Type B pancreatic cell (in vitro differentiated cells): ENCODE data around the gene NKX2-2. TPM values are rescaled to one million over a fixed set of nuclear protein-coding genes. Genes with fewer than 3 reads are reported as not detected.

Experiments
- DNase-seq: peaks from one replicate; pipeline ENCODE4 v3.0.0; 2021; ENCODE audit warnings: mixed read lengths; ENCODE audit not compliant: unreplicated experiment; ENCODE audit errors: extremely low spot score
- H3K27ac Mint-ChIP-seq: 2 replicates; pipeline ENCODE4 v1.8.0; 2021; ENCODE audit warnings: mild to moderate bottlenecking, mixed read lengths
- H3K27me3 Mint-ChIP-seq: 2 replicates; pipeline ENCODE4 v1.8.0; 2021; ENCODE audit warnings: mixed read lengths
- H3K36me3 Mint-ChIP-seq: 2 replicates; pipeline ENCODE4 v1.8.0; 2021; ENCODE audit warnings: mixed read lengths
- H3K4me1 Mint-ChIP-seq: one replicate; pipeline ENCODE4 v1.8.0; 2021; ENCODE audit warnings: mixed read lengths; ENCODE audit not compliant: unreplicated experiment
- H3K4me3 Mint-ChIP-seq: 2 replicates; pipeline ENCODE4 v1.8.0; 2021; ENCODE audit warnings: mild to moderate bottlenecking, mixed read lengths
- H3K9me3 Mint-ChIP-seq: 2 replicates; pipeline ENCODE4 v1.8.0; 2021; ENCODE audit warnings: mixed read lengths
- CTCF ChIP-seq: fragments of 200-600 bp; sonication (generic); conservative IDR thresholded peaks from 2 replicates; pipeline ENCODE4 v1.5.0; 2021; ENCODE audit warnings: antibody characterized with exemption, mild to moderate bottlenecking
- total RNA-seq: library from RNA; stranded (reverse); gene quantifications from 2 replicates; pipeline ENCODE4 v1.2.1, GENCODE V29; 2021; ENCODE audit warnings: low replicate concordance

NKX2-2 gene
- total RNA-seq, 1 donor from 2014 or later = 6.0 TPM

- Mint-ChIP-seq H3K4me3 (no peak overlapping the region), H3K27ac (no peak overlapping the region), H3K36me3 (no peaks in the 10 kb centered on the region), H3K9me3 (no peaks in the 10 kb centered on the region), H3K4me1 (no peaks in the 10 kb centered on the region), H3K27me3 (peaks cover 27% of the 10 kb centered on the region)
- DNase-seq = no peak
- no peak for TF ChIP-seq CTCF
These were observed 48.9 kb downstream of the NKX2-2 start for GRCh38 chr20:21464916-21465315.

Other genes starting within 250 kb of the NKX2-2 start
- gene XRN2, start 210.7 kb downstream of the NKX2-2 start, total RNA-seq = 55.9 and 76.6 TPM in 2 replicates
- gene NKX2-4, start 116.5 kb downstream of the NKX2-2 start, total RNA-seq = not detected in 2 replicates
- gene PAX1, start 191.6 kb upstream of the NKX2-2 start, total RNA-seq = 0.43 and 2.7 TPM in 2 replicates